Spleen (tissue), 11 donors: ENCODE data around the gene ITPKB. TPM values are rescaled to one million over a fixed set of nuclear protein-coding genes. Genes with fewer than 3 reads are reported as not detected.
A peak's percentile ranks its signal among the peaks of the same experiment; 100 is the strongest.

ENCODE experiments used
- DNase-seq: peaks from one replicate; pipeline ENCODE4 v3.0.0-alpha.2; 2020
- H3K27ac ChIP-seq, 8 donors: fragments of 200-600 bp; sonication (generic) in 7 of 8; 1 replicate in 4 of 8; 2 replicates in 4 of 8; pipeline versions ENCODE4 v1.5.0 to v1.8.0; 2016 to 2021; ENCODE audit warnings: inconsistent platforms in 4 of 8, mild to moderate bottlenecking in 4 of 8, moderate library complexity in 1 of 8
- H3K27me3 ChIP-seq, 7 donors: fragments of 200-600 bp; sonication (generic) in 6 of 7; replicated peaks in 1 of 7; 1 replicate in 4 of 7; 2 replicates in 3 of 7; pipeline versions ENCODE4 v1.5.0 to v1.8.0; 2016 to 2021; ENCODE audit warnings: inconsistent platforms in 3 of 7, mild to moderate bottlenecking in 1 of 7
- H3K36me3 ChIP-seq, 6 donors: fragments of 200-600 bp; sonication (generic) in 5 of 6; 1 replicate in 4 of 6; 2 replicates in 2 of 6; pipeline versions ENCODE4 v1.5.0 to v1.8.0; 2016 to 2021; ENCODE audit warnings: inconsistent platforms in 2 of 6
- H3K4me1 ChIP-seq, 6 donors: fragments of 200-600 bp; sonication (generic) in 5 of 6; 1 replicate in 3 of 6; 2 replicates in 3 of 6; pipeline versions ENCODE4 v1.5.0 to v1.8.0; 2016 to 2021; ENCODE audit warnings: inconsistent platforms in 3 of 6
- H3K4me3 ChIP-seq, 8 donors: fragments of 200-600 bp; sonication (generic) in 7 of 8; 1 replicate in 4 of 8; 2 replicates in 4 of 8; pipeline versions ENCODE4 v1.5.0 to v1.8.0; 2016 to 2021; ENCODE audit warnings: inconsistent platforms in 4 of 8, mild to moderate bottlenecking in 4 of 8, moderate library complexity in 2 of 8
- H3K9me3 ChIP-seq, 8 donors: fragments of 200-600 bp; sonication (generic) in 7 of 8; 1 replicate in 4 of 8; 2 replicates in 4 of 8; pipeline versions ENCODE4 v1.5.0 to v1.8.0; 2016 to 2021; ENCODE audit warnings: inconsistent platforms in 4 of 8
- POLR2A ChIP-seq, 3 donors: fragments of 450-650 bp; IDR thresholded peaks; one replicate each; pipeline ENCODE4 v1.5.1; 2017; ENCODE audit warnings: antibody characterized with exemption in 3 of 3, mild to moderate bottlenecking in 1 of 3
- POLR2AphosphoS5 ChIP-seq, 3 donors: sonication (generic); formaldehyde crosslinking; IDR thresholded peaks; one replicate each; pipeline ENCODE4 v1.5.1; 2017; ENCODE audit warnings: antibody characterized with exemption in 3 of 3
- WGBS, 5 donors: extraction: QIAGEN DNeasy Blood & Tissue Kit in 3 of 5; methylation state at CpG; one replicate each; pipeline versions ENCODE4 v1.1.5 to v1.1.7; 2013 to 2018; 5-methylcytosine and 5-hydroxymethylcytosine counted together
- intact Hi-C: fragments of 100-400 bp; cut with DNase I; formaldehyde crosslinking; loops from one replicate; pipeline ENCODE4 v1.15.0; 2023; ENCODE audit warnings: low total_unique reads
- polyA plus RNA-seq, 3 donors: library from polyadenylated mRNA; stranded (reverse); fragments of 200-250 nt; gene quantifications; one replicate each; pipeline ENCODE4 v1.2.1, GENCODE V29; 2013
- total RNA-seq, 7 donors: library from RNA; depleted of rRNA in 3 of 7; stranded (reverse); fragments of >200 nt in 3 of 7; fragmentation: NEBNext Ultra II Directional in 4 of 7; extraction: Animal tissue kit (Norgen Biotek cat#: 25700) in 4 of 7; gene quantifications; one replicate each; pipeline versions ENCODE4 v1.1.0 to v1.2.1, GENCODE V29; 2016 to 2021
- TF ChIP-seq, protein P1 (sequence below), 11 experiments: fragments of 200-600 bp in 7 of 11; fragments of 450-650 bp in 4 of 11; sonication (generic) in 4 of 11; IDR thresholded peaks in 8 of 11; conservative IDR thresholded peaks in 3 of 11; 1 replicate in 7 of 11; 2 replicates in 4 of 11; pipeline versions ENCODE4 v1.4.0 to v1.8.0; 2016 to 2021; ENCODE audit warnings: antibody characterized with exemption in 11 of 11, inconsistent platforms in 4 of 11, mild to moderate bottlenecking in 1 of 11
- donor health status: healthy with polysubstance abuse.
- donor health status: DM: no; HTN: no; CAD: no; lungs with moderate emphysema.
- donor health status: DM: no; HTN: no; CAD: no.
- donor health status: Bipolar disorder and iron deficiency.
- donor health status: healthy.
- donor health status: DM: no; HTN: no; CAD: no.
- donor health status: DM: yes; HTN: yes; CAD: no.

ITPKB gene
- total and polyA plus RNA-seq, 10 donors, result 8.5 to 74.6 (median 59.6) TPM

GRCh38 chr1:226589008-226589733, 149.9 kb downstream of the ITPKB start:
- Histone ChIP-seq H3K4me3 (no peak overlapping the region), H3K4me1 (no peaks in the 10 kb centered on the region), H3K27ac (no peak overlapping the region), H3K36me3 (no peaks in the 10 kb centered on the region), H3K27me3 (no peaks in the 10 kb centered on the region), H3K9me3 (no peaks in the 10 kb centered on the region)
- 61 to 84% (median 71%) methylated on average over 11 of the region's 11 CpGs for WGBS, 5 donors
- intact Hi-C loops, result no loop called here
- TF ChIP-seq POLR2AphosphoS5 (IDR thresholded peaks at IDR 0.05), result no peak
- no peak for TF ChIP-seq POLR2A (IDR thresholded peaks at IDR 0.05)
- TF ChIP-seq, protein P1, sequence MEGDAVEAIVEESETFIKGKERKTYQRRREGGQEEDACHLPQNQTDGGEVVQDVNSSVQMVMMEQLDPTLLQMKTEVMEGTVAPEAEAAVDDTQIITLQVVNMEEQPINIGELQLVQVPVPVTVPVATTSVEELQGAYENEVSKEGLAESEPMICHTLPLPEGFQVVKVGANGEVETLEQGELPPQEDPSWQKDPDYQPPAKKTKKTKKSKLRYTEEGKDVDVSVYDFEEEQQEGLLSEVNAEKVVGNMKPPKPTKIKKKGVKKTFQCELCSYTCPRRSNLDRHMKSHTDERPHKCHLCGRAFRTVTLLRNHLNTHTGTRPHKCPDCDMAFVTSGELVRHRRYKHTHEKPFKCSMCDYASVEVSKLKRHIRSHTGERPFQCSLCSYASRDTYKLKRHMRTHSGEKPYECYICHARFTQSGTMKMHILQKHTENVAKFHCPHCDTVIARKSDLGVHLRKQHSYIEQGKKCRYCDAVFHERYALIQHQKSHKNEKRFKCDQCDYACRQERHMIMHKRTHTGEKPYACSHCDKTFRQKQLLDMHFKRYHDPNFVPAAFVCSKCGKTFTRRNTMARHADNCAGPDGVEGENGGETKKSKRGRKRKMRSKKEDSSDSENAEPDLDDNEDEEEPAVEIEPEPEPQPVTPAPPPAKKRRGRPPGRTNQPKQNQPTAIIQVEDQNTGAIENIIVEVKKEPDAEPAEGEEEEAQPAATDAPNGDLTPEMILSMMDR (IDR thresholded peaks at IDR 0.05 in 8 of 11, conservative IDR thresholded peaks at IDR 0.05 in 3 of 11), result no peak
- DNase-seq, result peak; percentile 43

GRCh38 chr1:226588484-226588883, 150.6 kb downstream of the ITPKB start:
- no peak for TF ChIP-seq POLR2AphosphoS5 (IDR thresholded peaks at IDR 0.05)
- TF ChIP-seq, protein P1 (IDR thresholded peaks at IDR 0.05 in 8 of 11, conservative IDR thresholded peaks at IDR 0.05 in 3 of 11), result no peak
- TF ChIP-seq POLR2A (IDR thresholded peaks at IDR 0.05), result no peak

GRCh38 chr1:226586650-226587422, 152.2 kb downstream of the ITPKB start:
- TF ChIP-seq POLR2A (IDR thresholded peaks at IDR 0.05) (no peak), POLR2AphosphoS5 (IDR thresholded peaks at IDR 0.05) (no peak)
- TF ChIP-seq, protein P1 (IDR thresholded peaks at IDR 0.05 in 8 of 11, conservative IDR thresholded peaks at IDR 0.05 in 3 of 11), result no peak
- Histone ChIP-seq H3K27ac (no peak overlapping the region), H3K36me3 (no peaks in the 10 kb centered on the region), H3K9me3 (no peaks in the 10 kb centered on the region), H3K4me3 (no peak overlapping the region), H3K4me1 (no peaks in the 10 kb centered on the region), H3K27me3 (no peaks in the 10 kb centered on the region)
- peak; percentile 34 for DNase-seq
- WGBS, 5 donors, result 75 to 87% (median 79%) methylated on average over 16 of the region's 16 CpGs
- intact Hi-C loops, result no loop called here

More at GRCh38 chr1:226588484-226588883, 150.6 kb downstream of the ITPKB start:
- 54 to 71% (median 63%) methylated on average over 2 of the region's 2 CpGs for WGBS, 5 donors
- H3K4me3 ChIP-seq, result no peak overlapping the region
- H3K4me1 ChIP-seq, result no peaks in the 10 kb centered on the region
- no peak overlapping the region for H3K27ac ChIP-seq
- no peaks in the 10 kb centered on the region for H3K36me3 ChIP-seq
- H3K9me3 ChIP-seq, result no peaks in the 10 kb centered on the region
- intact Hi-C loops, result no loop called here
- H3K27me3 ChIP-seq, result no peaks in the 10 kb centered on the region
- DNase-seq, result no peak

GRCh38 chr1:226586116-226586515, 153.0 kb downstream of the ITPKB start:
- intact Hi-C loops, result no loop called here
- peak; percentile 50 for DNase-seq
- Histone ChIP-seq H3K27ac (no peak overlapping the region), H3K4me1 (no peaks in the 10 kb centered on the region), H3K9me3 (no peaks in the 10 kb centered on the region), H3K4me3 (no peak overlapping the region), H3K36me3 (no peaks in the 10 kb centered on the region), H3K27me3 (no peaks in the 10 kb centered on the region)
- 86 to 95% (median 88%) methylated on average over 6 to 7 of the region's 7 CpGs for WGBS, 5 donors
- TF ChIP-seq POLR2AphosphoS5 (IDR thresholded peaks at IDR 0.05) (no peak), POLR2A (IDR thresholded peaks at IDR 0.05) (no peak)
- TF ChIP-seq, protein P1 (IDR thresholded peaks at IDR 0.05 in 8 of 11, conservative IDR thresholded peaks at IDR 0.05 in 3 of 11), result no peak
